A549 (cell line): Measurements from ENCODE around the gene EDNRB.

Experiments
- BHLHE40 ChIP-seq: IDR thresholded peaks from 2 replicates; pipeline ENCODE4 v1.6.1; 2012; ENCODE audit warnings: low read depth, low read length, inconsistent platforms
- CEBPB ChIP-seq, 2 experiments: fragments of >200 bp in 1 of 2; sonication (Bioruptor Twin) in 1 of 2; formaldehyde crosslinking in 1 of 2; IDR thresholded peaks; 2 replicates each; pipeline ENCODE4 v1.6.1; 2012 to 2016
- CTCF ChIP-seq: fragments of >200 bp; sonication (Bioruptor Twin); formaldehyde crosslinking; IDR thresholded peaks from 3 replicates; pipeline ENCODE4 v1.5.1; 2016
- EHMT2 ChIP-seq: fragments of 200-600 bp; sonication (generic); IDR thresholded peaks from 2 replicates; pipeline ENCODE4 v1.6.1; 2016; ENCODE audit warnings: antibody characterized with exemption, low read depth, mild to moderate bottlenecking, moderate library complexity
- EP300 ChIP-seq, 2 experiments: fragments of >200 bp; sonication (Bioruptor Twin); formaldehyde crosslinking; IDR thresholded peaks; 2 replicates in 1 of 2; 3 replicates in 1 of 2; pipeline ENCODE4 v1.6.1; 2016 to 2017
- POLR2A ChIP-seq: IDR thresholded peaks from 2 replicates; pipeline ENCODE4 v1.6.1; 2012; ENCODE audit warnings: mild to moderate bottlenecking, low read length
- SMC3 ChIP-seq: fragments of >200 bp; sonication (Bioruptor Twin); formaldehyde crosslinking; IDR thresholded peaks from 3 replicates; pipeline ENCODE4 v1.6.1; 2018; ENCODE audit warnings: inconsistent platforms
- ZFP36 ChIP-seq: fragments of 450-650 bp; IDR thresholded peaks from 2 replicates; pipeline ENCODE4 v1.6.1; 2014; ENCODE audit warnings: borderline replicate concordance; ENCODE audit not compliant: partially characterized antibody

DNA sequence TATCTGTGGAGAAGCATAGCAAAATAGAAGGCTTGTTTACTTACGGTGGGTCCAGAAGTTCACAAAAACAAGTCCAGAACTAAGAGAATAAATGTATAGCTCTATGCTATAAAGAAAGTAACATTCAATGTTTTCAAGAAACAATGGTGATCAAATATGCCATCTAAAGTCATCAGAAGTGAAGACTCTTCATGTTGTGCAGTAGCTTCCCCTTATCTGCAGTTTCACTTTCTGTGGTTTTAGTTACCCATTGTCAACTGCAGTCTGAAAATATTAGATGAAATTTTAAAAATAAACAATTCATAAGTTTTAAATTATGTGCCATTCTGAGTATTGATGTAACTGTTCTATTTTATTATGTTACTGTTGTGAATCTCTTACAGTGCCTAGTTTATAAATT, 72.5 kb downstream of the EDNRB start:
- no peak for TF ChIP-seq ZFP36
- no peak for TF ChIP-seq CTCF
- no peak for TF ChIP-seq EHMT2
- TF ChIP-seq CEBPB (IDR thresholded peaks at IDR 0.05) = no peak
- TF ChIP-seq BHLHE40 = no peak
- TF ChIP-seq SMC3 = no peak
- TF ChIP-seq POLR2A = no peak
- no peak for TF ChIP-seq EP300 (IDR thresholded peaks at IDR 0.05)
